Body of pancreas (tissue), 4 donors: Measurements from ENCODE around the gene PGM1. TPM values are rescaled to one million over a fixed set of nuclear protein-coding genes. Genes with fewer than 3 reads are reported as not detected.

Experiments used
- ATAC-seq: fragments of 150-250 bp; one replicate; pipeline ENCODE4 v1.9.1; 2016
- DNase-seq, 4 donors: peaks; one replicate each; pipeline ENCODE4 v3.0.0-alpha.2; 2019
- H3K27ac ChIP-seq, 4 donors: fragments of 200-600 bp; sonication (generic); 1 replicate in 3 of 4; 2 replicates in 1 of 4; pipeline versions ENCODE4 v1.5.1 to v1.6.1; 2016 to 2019; ENCODE audit warnings: mild to moderate bottlenecking in 1 of 4, mixed read lengths in 1 of 4, moderate library complexity in 1 of 4
- H3K27me3 ChIP-seq, 2 donors: fragments of 200-600 bp; sonication (generic); one replicate each; pipeline ENCODE4 v1.6.0; 2016; ENCODE audit warnings: mild to moderate bottlenecking in 1 of 2
- H3K36me3 ChIP-seq, 2 donors: fragments of 200-600 bp; sonication (generic); replicated peaks in 1 of 2; 2 replicates each; pipeline ENCODE4 v1.5.1; 2016; ENCODE audit warnings: low read depth in 2 of 2; ENCODE audit not compliant: insufficient read depth in 1 of 2
- H3K4me1 ChIP-seq: fragments of 200-600 bp; sonication (generic); one replicate; pipeline ENCODE4 v1.6.0; 2016
- H3K4me3 ChIP-seq, 2 donors: fragments of 200-600 bp; sonication (generic); 1 replicate in 1 of 2; 2 replicates in 1 of 2; pipeline ENCODE4 v1.5.1; 2016 to 2019
- H3K9me3 ChIP-seq, 3 donors: fragments of 200-600 bp; sonication (generic); 1 replicate in 2 of 3; 2 replicates in 1 of 3; pipeline ENCODE4 v1.5.1; 2016
- POLR2A ChIP-seq, 3 donors: fragments of 450-650 bp; IDR thresholded peaks; one replicate each; pipeline ENCODE4 v1.6.1; 2016; ENCODE audit warnings: antibody characterized with exemption in 3 of 3, mild to moderate bottlenecking in 2 of 3
- WGBS, 2 donors: methylation state at CpG; one replicate each; pipeline ENCODE4 v1.1.5; 2017; 5-methylcytosine and 5-hydroxymethylcytosine counted together
- intact Hi-C: fragments of 100-400 bp; cut with DNase I; formaldehyde crosslinking; loops from one replicate; pipeline ENCODE4 v1.15.1; 2023
- small RNA-seq: library from RNA; depleted of rRNA; stranded (forward); fragments of <200 nt; gene quantifications from one replicate; pipeline ENCODE3, GENCODE V24; 2016
- total RNA-seq, 2 donors: library from RNA; depleted of rRNA; stranded (reverse); fragments of >200 nt; gene quantifications; one replicate each; pipeline ENCODE4 v1.1.0, GENCODE V29; 2016
- TF ChIP-seq, protein P1 (sequence below), 7 experiments: fragments of 450-650 bp in 4 of 7; fragments of 200-600 bp in 3 of 7; sonication (generic) in 3 of 7; IDR thresholded peaks; one replicate each; pipeline ENCODE4 v1.5.1; 2016 to 2019; ENCODE audit warnings: antibody characterized with exemption in 7 of 7

Gene PGM1
- total RNA-seq, 2 donors from 2014 or later, result 68.5 to 123 TPM

DNA sequence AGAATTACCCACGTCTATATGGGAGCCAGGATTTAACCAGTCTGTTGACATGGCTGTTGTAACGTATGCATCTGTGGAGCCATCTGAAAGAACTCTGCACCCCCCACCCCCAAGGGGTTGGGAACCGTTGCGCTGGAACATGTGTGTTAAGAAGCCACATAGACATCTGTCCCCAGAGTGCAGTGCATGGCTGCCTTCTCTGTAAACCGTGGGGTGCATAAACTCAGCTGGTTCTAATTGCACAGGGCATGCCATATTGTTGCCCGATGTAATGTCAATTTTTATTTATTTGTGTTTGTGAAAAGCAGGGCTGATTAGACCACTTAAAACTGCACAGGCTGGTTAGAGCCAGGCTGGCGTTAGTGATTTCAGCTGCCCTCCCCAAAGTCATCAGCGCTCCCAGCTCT is 110.5 kb downstream of the PGM1 start:
- Histone ChIP-seq H3K9me3 (no peaks in the 10 kb centered on the region), H3K27me3 (no peaks in the 10 kb centered on the region), H3K27ac (peak overlapping the region; percentile 74 to 83 (median 77)), H3K4me3 (no peak overlapping the region), H3K36me3 (no peaks in the 10 kb centered on the region), H3K4me1 (peaks cover 93% of the 10 kb centered on the region)
- DNase-seq (no peak), ATAC-seq (no peak)
- intact Hi-C loops, result no loop called here
- TF ChIP-seq, protein P1, sequence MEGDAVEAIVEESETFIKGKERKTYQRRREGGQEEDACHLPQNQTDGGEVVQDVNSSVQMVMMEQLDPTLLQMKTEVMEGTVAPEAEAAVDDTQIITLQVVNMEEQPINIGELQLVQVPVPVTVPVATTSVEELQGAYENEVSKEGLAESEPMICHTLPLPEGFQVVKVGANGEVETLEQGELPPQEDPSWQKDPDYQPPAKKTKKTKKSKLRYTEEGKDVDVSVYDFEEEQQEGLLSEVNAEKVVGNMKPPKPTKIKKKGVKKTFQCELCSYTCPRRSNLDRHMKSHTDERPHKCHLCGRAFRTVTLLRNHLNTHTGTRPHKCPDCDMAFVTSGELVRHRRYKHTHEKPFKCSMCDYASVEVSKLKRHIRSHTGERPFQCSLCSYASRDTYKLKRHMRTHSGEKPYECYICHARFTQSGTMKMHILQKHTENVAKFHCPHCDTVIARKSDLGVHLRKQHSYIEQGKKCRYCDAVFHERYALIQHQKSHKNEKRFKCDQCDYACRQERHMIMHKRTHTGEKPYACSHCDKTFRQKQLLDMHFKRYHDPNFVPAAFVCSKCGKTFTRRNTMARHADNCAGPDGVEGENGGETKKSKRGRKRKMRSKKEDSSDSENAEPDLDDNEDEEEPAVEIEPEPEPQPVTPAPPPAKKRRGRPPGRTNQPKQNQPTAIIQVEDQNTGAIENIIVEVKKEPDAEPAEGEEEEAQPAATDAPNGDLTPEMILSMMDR (IDR thresholded peaks at IDR 0.05), result no peak
- TF ChIP-seq POLR2A (IDR thresholded peaks at IDR 0.05), result no peak
- 42 to 45% methylated on average over 8 of the region's 8 CpGs for WGBS, 2 donors

DNA sequence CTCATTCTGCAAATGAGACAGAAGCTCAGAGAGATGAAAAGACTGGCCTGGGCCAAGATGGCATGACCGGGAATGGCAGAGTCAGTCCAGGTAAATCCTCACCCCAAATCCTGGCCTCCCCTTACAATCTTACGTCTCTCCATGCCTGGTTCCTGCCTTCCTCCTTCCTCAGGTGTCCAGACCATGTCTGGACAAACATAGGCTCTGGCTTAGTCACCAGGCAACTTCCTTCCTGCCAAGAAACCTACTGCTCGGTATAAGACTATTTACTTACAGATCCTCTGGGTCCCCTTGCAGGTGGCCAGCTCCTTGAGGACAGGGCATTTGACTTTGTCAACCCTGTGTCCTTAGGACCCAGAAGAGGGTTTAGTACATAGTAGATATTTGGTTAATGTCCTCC is 111.2 kb downstream of the PGM1 start:
- 29 to 39% methylated on average over 3 of the region's 3 CpGs for WGBS, 2 donors
- DNase-seq (peak; percentile 33 to 69 (median 66)), ATAC-seq (peak; percentile 63)
- H3K27ac ChIP-seq, result peak overlapping the region; percentile 74 to 83 (median 77)
- no peaks in the 10 kb centered on the region for H3K9me3 ChIP-seq
- H3K4me1 ChIP-seq, result peaks cover 90% of the 10 kb centered on the region
- no peaks in the 10 kb centered on the region for H3K27me3 ChIP-seq
- intact Hi-C loops, result no loop called here
- TF ChIP-seq POLR2A (IDR thresholded peaks at IDR 0.05), result no peak
- TF ChIP-seq, protein P1 (IDR thresholded peaks at IDR 0.05), result no peak
- no peaks in the 10 kb centered on the region for H3K36me3 ChIP-seq
- H3K4me3 ChIP-seq, result no peak overlapping the region

DNA sequence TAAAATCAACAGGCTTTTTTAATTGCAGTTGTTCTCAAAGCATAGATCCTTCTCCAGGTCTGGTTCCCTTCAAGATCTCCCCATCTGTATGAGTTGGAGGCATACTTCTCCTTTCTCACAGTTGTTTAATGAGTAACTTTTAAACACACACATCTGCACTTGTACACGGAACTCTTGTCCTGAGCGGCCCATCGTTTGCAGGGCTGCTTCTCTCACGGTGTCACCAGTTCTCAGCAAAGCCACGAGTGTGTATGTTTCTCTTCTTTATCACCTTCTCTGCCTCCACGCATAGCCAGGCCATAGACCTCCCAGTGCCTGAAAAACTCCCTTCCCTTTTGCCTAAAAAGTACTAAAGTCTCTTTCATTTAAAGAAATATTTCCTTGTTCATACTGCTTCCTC is 111.9 kb downstream of the PGM1 start:
- no peaks in the 10 kb centered on the region for H3K27me3 ChIP-seq
- peaks cover 86% of the 10 kb centered on the region for H3K4me1 ChIP-seq
- peak; percentile 73 for ATAC-seq
- TF ChIP-seq POLR2A (IDR thresholded peaks at IDR 0.05), result peak in 1 of 3 donors; percentile 22
- TF ChIP-seq, protein P1 (IDR thresholded peaks at IDR 0.05), result no peak
- no peak overlapping the region for H3K4me3 ChIP-seq
- no peaks in the 10 kb centered on the region for H3K9me3 ChIP-seq
- 4 to 15% methylated on average over 6 of the region's 6 CpGs for WGBS, 2 donors
- peak; percentile 53 to 77 (median 68) for DNase-seq
- H3K36me3 ChIP-seq, result no peaks in the 10 kb centered on the region
- intact Hi-C loops, result no loop called here
- peak overlapping the region; percentile 66 to 83 (median 74) for H3K27ac ChIP-seq

DNA sequence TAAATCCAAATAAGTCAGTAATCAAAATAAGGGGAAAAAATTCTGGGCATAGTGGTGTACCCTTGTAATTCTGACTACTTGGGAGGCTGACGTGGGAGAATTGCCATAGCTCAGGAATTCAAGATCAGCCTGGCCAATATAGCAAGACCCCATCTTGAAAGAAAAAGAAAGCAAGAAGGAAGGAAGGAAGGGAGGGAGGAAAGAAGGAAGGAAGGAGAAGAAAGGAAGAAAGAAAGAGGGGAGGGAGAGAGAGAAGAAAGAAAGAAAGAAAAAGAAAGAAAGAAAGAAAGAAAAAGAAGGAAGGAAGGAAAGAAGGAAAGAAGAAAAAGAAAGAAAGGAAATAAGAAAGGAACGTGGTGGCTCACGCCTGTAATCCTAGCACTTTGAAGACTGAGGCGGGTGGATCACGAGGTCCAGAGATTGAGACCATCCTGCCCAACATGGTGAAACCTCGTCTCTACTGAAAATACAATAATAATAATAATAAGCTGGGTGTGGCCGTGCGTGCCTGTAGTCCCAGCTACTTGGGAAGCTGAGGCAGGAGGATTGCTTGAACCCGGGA is 116.1 kb downstream of the PGM1 start:
- DNase-seq, result no peak
- Histone ChIP-seq H3K27me3 (no peaks in the 10 kb centered on the region), H3K4me1 (peaks cover 56% of the 10 kb centered on the region), H3K27ac (no peak overlapping the region), H3K9me3 (no peaks in the 10 kb centered on the region), H3K36me3 (no peaks in the 10 kb centered on the region), H3K4me3 (no peak overlapping the region)
- no peak for ATAC-seq
- TF ChIP-seq, protein P1 (IDR thresholded peaks at IDR 0.05), result no peak
- no peak for TF ChIP-seq POLR2A (IDR thresholded peaks at IDR 0.05)
- 85 to 90% methylated on average over 9 of the region's 9 CpGs for WGBS, 2 donors
- intact Hi-C loops, result no loop called here

Small RNA genes lying within 50 kb of the gene (small RNA-seq; reads per million reads assigned to genes)
- gene RF02105, result not detected
- not detected for gene RF02106
- gene RF02107, result not detected
- gene RF02108, result not detected
- gene RF02109, result not detected
- gene RF02110, result not detected

Other genes with a start within 250 kb of the PGM1 start
- gene ALG6, start 225.8 kb upstream of the PGM1 start, total RNA-seq, result 10 to 100 TPM in 1 of 2 donors, 1 to 10 TPM in 1; 2.3 to 15.6 TPM
- 1 to 10 TPM in 1 of 2 donors, not detected in 1; 6.7 TPM for gene ITGB3BP, start 70.2 kb upstream of the PGM1 start, total RNA-seq
- gene EFCAB7, start 69.9 kb upstream of the PGM1 start, total RNA-seq, result 1 to 10 TPM; 4.7 to 4.9 TPM
- gene ROR1, start 180.6 kb downstream of the PGM1 start, total RNA-seq, result 10 to 100 TPM; 26.7 to 56.0 TPM